ENCODE measurements around the gene C1R.

C1R gene

DNA sequence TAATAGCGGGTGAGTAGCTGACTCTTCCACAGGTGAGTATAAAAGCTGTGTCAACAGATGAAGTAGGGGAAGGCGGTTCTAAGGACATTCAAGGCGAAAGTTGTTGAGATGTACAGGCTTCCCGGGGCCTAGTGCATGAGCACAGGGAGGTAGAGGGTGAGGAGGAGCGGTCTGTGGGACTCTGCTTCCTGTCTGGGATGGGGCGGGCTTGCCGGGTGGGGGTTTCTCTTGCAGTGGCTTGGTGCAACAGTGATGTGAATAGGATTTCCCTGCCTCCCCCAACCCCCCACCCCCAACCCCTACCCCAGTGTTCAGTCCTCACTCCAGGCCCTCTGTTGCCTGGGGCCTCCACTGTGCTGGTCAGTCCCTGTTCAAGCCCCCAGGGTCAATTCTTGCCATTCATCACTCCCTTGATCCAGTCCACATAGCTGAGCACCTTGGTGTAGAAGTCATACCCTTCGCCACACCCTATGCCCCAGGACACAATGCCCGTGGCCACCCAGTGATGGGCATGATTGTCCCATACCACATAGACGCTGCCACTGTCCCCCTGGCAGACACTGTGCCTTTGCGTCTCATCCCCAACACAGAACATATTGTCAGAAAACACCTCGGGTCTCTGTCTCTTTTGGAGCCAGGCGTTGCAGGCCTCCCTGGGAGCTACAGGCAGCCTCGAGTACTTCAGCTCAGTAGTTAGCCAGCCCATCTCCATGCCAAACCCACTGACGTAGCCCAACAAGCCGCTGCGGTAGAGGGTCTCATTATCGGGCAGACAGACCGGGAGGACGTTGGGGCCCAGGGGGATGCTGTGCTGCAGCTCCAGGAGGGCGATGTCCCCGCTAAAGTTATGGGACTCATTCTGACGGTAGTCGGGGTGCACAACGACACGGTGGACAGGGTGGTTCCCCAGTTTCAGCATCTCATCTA lies 4.0 kb upstream of the C1R start:
- DNase-seq = no peak

DNA sequence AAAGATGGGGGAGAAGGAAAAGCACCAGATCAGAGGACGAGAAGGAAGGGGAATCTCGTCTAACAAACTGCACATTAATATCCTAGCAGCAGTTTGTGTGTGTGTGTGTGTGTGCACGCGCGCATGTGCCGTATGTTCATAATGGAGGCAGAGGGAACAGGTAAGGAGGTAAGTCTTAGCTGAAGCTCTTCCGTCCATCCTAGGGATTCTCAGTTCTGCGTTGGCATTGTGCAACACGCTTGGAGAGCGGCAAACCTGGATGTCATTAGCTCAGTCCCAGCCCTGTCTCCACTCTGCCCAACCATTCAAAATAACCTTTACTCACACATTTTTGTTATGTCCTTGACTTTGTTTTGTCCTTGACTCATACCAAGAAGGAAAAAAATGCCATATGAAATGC lies 1.6 kb upstream of the C1R start:
- no peak for DNase-seq

DNA sequence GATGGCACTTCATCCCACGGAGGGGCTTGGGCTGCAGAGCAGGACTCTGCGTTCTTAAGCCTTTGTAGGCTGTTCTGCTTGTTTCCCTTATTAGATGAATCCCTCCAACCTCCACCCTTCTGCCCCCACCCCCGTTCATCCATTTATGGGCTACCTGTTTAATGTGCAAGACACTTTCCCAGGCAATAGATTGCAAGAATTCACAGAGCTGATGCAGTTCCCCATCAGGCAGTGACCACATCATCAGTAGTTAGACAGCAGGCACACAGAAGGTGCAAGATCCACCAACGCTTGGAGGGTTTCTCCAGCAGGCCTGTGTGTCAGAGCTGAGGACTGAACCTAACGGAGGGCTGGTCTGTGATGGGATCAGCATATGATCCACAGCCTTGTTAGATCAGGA lies 1.2 kb upstream of the C1R start:
- DNase-seq = no peak

DNA sequence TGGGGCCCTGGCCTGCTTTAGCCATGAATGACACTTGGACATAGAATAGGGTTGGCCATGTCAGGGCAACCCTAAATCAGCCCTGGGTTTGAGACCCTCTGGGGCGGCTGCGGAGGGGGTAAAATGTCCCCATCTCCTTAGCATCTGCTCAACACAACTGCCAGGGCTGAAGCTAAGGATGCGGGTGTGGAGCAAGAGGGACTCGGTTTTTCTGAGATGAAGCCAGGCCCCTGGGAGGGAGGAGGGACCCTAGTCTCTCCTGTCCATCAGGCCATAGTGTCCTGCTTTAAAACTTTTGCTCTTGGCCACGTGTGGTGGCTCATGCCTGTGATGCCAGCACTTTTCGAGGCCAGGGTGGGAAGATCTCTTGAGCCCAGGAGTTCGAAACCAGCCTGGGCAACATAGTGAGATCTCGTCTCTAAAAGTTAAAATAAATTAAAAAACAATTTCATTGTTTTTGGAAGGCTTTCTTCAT lies 778 bp upstream of the C1R start:
- DNase-seq = no peak

DNA sequence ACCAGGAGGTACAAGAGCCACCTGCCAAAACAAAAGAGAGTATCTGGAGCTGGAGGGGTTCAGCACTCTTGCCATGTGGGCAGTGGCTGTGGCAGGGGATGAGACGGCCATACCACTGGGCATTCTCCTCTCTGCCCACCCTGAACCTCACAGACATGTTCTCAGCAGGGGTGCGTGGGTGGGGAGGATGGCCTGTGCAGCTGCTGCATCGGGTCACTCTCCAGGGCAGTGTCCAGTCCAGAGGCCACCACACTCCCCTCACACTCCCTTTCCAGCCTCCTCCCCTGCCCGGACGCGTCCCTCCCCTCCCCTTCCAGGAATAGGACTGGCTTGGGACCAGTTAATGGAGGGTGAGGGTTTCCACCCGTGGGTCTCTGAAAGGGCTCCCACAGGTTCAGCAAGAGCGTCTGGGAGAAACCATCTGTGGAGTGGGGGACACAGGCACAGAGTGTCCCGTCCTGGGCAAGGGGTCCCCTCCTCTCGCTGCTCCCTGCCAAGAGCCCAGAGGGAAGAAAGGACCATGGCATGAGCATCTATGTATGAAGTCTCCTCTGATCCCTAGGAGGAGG lies 501 bp downstream of the C1R start:
- DNase-seq = no peak

DNA sequence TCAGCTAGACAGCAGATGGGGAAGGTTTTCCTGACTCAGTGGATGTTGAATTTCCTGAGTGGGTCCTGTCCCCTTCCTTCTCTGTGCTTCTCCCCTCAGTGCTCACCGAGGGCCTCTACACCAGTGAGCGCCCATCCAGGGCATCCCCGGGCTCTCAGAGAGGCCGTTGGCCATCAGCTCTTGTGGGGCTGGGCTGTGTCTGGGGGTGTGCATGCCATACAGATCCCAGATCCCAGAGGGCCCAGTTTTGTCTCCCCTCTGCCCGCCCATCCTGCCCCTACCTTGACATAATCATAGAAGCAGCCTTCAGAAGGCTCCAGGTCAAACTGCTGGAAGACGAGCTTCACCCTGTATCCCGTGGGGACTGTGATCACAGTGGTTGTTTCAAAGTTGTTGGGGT lies 1.1 kb downstream of the C1R start:
- no peak for DNase-seq

DNA sequence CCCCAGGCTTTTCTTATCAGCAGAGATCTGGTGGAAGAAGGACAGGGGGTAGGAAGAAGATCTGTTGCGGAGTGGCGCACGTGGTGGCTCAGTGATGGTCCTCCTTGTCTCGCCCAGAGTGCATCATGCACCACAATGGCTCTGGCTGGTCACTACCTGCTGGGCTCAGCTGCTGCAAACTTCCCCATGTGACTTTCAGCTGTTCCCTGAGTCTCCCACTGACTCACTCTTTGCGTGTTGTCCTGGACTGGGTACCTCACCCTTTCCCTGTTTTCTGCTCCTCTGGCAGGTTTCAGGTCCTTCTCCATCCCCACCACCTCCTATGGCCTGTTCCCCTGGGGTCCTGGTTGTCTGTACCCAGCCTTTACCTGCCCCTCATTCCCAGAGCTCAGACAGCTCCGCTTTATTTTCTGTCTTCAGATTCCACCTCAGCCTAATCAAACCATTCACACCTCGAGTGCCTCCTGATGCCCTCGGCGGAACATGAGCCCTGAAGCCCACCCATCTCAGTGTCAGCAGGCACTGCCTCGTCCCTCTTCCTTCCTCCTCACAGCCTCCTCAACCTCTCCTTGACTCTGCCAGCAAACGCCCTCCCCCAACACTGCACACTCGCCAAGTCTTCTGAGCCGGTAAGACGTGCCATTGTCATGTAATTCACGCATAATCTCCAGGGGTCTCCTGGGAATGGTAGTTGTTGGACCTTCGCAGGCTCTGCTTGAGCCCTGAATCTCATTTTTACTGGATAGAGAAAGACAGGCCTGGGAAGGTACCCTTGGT lies 1.8 kb downstream of the C1R start:
- no peak for DNase-seq

DNA sequence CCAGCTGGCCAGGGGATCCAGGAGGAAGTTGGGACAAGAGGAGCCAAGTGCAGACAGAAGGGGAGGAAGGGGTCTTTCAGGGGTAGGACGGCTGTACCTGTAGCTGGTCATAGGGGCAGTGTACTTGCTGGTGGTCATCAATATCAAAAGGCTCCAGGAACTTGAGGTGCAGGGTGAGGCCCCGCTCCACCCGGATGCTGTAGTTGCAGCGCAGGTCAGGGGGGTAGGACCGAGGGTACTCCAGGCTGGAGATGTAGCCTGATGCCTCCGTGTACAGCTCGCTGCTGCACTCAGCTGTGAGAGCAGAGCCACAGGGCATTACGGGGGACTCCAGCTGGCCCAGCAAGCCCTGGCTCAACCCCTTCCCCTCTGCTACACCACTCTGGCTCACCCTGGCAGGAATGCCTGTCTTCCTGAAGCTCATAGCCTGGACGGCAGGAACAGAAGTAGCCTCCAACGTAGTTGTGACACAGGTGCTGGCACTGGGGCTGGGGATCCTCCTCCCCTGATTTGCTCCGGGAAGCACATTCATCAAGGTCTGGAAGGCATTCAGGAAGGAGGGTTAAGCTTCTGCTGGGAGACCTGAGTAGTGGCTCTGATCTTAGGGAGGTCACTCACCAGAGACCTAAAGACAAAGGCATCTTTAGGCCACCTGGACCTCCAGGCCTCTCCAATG lies 2.9 kb downstream of the C1R start:
- DNase-seq = no peak

DNA sequence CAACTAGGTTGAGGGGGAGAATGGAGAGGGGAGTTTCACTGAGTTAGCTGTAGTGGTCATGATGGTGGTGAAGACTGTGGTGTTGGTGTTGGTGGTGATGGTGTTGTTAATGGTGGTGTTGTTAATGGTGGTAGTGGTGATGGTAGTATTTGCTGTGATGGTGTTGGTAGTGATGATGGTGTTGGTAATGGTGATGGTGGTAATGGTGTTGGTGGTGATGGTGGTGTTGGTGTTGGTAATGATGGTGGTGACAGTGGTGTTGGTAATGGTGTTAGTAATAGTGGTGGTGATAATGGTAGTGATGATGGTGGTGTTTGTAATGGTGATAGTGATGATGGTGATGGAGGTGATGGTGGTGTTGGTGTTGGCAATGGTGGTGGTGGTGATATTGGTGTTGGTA lies 9.1 kb downstream of the C1R start:
- DNase-seq = no peak

DNA sequence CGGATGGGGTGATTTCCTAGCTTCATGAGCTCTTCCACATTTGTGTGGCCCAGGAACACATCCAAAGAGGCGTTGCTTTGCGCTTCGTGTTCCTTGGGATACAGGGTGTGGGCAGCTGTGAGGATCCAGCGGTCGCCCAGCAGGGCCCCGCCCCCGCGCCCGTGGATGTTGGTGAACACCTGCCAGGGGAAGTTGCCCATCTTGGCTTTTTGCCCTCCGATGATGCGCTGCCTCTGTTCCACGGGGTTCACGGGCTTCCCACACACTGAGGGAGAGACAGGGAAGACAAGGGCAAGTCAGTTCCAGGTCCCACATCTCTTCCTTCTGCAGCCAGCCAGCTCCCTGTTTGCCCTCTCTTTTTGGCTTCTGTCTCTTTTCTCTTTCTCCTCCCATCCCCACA lies 11.2 kb downstream of the C1R start:
- DNase-seq = no peak

DNA sequence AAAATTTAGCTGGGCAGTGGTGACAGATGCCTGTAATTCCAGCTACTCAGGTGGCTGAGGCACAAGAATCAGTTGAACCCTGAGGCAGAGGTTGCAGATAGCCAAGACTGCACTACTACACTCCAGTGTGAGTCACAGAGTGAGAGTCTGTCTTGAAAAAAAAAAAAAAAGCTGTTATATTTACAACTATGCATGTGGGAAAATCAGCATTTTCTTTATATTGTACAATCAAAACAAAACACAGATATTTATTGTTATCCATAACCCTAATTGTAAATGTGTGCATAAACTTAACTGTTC lies 12.5 kb downstream of the C1R start:
- no peak for DNase-seq

DNA sequence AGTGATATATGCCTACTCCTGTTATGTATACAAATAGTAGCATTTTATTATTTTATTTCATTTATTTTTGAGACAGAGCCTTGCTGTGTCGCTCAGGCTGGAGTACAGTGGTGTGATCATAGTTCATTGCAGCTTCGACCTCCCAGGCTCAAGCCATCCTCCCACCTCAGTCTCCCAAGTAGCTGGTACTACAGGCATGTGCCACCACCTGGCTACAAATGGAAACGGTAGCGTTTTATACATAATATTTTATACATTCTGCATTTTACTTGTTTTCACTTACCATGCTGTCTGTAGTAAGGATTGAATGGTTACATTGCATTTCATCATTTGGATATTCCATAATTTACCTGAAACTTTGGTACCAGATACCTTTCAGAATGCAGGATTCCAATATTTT lies 14.1 kb downstream of the C1R start:
- DNase-seq = no peak

DNA sequence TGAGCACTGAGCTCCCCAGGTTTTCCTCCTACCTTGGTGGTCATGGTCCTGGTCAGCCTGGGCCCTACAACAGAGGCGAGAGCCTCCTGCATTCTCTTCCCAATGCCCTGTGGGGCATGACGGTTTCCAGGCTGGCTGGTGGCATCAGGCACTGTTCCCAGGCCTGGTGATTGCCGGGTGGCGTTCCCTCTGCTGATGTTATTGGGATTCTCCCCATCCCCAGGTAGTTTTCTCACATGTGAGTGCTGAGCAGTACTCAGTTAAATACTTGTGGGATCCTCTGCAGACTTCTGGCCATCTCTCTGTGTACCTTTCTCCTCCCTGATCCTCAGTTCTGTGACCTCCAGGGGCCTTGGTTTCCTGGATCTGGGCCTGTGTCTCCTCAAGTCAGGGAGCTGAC lies 15.8 kb downstream of the C1R start:
- DNase-seq = no peak

DNA sequence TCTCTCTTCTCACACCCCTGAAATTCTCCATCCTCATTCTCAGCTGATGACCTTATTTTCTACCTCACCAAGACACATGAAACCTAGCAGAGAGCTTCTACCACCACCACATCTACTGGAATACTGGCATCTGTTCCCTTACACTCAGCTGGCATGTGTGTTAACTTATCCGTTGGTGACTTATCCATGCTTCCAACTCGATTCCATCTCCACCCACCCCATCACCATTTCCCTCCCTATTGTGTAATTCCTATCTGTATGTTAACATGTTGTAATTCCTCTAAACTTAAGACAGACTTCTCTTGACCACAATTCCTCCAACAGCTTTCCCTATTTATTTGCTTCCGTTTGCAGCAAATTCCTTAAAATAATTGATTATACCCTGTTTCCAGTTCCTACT lies 16.3 kb downstream of the C1R start:
- DNase-seq = no peak

DNA sequence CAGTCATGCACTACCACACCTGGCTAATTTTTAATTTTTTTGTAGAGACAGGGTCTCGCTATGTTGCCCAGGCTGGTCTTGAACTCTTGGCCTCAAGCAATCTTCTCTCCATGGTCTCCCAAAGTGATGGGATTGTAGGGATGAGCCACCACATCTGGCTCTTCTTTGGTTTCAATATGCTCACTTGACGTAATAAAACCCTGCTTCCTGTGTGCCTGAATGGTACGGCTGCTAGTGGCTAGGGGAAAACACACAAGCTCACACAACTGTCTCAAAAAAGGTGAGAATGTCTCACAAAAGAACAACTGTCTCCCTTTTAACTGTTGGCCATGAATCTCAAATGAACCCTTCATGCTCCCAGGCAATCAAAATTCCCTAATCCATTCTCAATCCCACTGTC lies 16.7 kb downstream of the C1R start:
- DNase-seq = no peak

DNA sequence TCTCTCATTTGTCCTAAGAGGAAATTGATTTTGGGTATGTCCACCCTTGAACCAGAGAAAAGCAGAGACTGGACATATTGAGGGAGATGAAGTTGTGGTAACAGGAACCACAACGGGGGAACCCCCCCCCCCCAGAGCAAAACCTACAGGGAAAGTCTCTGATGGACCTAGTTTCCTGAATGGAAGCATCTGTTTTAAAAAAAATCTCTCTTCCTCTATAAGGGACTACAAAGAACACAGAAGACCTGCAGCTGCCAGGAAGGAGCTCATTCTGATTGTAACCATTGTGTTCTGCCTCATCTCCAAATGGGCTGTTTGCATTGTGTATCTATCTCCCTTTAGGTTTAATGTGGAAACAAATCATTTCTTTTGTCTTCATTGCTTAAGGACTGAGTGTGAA lies 18.3 kb downstream of the C1R start:
- DNase-seq = no peak

DNA sequence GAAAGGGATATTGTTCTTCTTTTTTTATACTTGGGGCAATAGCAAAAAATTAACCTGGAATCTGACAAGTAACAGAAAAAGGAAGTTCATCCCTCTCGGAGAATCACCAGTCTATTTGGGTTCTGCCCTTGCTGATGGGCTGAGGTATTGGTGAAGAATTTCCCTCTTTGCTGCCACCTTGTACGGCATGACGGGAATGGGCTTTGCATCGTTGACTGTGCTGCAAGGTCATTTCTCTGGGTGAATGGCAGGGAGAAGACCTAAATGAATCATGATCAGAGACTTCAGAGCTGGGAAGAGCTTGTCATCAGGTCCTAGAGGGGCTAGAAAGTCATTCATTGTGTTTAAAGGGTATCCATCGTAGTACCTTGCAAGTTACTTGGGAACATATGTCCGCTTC lies 19.7 kb downstream of the C1R start:
- no peak for DNase-seq

DNA sequence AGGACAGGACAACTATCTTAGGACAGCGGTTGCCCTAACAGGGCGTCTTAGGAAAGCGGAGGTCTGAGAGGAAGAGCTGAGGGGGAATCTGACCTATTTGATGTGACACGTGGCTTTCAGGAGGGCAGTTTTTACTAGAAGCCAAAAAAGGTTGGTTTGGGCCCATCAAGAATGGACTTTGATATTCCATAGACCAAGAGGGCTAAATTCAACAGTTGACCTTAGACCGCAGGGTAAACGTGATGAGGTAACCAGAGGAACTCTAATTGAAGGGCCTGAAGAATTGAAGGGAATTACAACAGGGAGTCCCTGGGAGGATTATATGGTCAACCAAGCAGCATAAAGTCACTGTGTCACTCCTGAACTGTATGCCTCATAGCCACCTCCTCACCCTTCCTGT lies 20.2 kb downstream of the C1R start:
- DNase-seq = no peak

DNA sequence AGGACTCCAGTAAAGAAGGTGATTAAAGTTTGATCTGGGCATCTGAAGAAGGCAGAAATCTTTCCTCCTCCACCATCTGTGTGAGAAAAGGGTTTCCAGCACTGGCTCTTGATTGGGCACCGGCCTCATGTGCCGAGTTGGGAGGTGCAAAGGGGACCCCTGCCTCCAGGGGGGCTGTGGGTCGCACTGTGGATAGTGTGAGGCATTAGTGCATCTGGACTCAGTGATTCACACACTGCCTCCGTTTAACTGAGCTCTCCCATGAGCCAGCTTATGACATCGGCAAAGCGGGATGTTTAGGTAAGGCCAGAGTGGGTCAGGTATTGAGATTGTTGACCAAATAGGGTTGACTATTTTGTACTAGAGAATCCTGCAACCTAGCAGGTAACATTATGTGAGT lies 22.9 kb downstream of the C1R start:
- no peak for DNase-seq

DNA sequence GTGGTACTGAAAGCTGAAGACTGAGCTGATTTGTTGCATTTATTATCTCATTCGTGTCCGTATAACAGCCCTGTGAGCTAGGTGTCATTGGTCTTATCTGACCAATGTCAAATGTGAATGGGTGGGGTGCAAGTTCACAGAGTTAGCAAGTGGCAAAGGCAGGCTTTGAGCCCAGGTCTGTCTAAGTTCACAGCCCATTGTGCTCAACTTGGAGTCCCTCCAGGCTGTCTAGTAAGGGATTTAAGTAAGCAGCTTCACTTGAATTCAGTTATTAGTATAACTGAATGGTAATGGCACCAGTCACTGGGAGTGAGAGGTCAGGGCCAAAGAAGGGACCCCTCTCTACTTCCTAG lies 23.3 kb downstream of the C1R start:
- DNase-seq = no peak

DNA sequence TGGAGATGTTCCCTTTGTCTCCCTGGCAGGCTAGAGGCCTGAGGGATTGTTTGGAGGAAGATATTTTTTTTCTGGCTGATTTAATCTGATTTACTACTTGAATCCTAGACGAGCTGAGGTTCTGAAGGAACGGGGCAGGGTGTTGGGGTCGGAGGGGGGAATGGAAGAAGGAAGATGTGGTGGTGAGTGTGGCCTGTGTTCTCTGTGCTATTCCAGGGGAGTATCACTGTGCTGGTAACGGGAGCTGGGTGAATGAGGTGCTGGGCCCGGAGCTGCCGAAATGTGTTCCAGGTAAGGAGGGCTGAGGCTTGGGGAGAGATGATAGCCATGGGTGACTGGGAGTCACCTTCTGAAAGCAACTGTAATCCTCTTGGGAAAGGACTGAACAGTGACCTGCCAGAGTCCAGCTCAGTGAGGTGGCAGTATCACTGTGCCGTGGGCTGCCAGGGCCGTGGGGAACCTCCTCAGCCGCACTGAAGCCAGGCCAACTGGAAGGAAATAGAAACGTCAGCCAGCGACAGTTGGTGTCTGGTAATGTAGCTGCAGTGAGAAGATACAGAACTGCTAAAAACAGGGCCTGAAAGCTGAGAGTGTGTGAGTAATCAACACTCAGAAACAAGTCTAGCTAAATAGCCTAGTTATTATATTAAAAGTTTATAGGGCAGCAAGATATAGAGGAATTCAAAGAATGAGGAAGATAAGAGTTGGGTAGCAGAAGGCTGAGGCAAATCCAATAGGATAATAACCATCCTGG lies 23.8 kb downstream of the C1R start:
- DNase-seq = no peak

DNA sequence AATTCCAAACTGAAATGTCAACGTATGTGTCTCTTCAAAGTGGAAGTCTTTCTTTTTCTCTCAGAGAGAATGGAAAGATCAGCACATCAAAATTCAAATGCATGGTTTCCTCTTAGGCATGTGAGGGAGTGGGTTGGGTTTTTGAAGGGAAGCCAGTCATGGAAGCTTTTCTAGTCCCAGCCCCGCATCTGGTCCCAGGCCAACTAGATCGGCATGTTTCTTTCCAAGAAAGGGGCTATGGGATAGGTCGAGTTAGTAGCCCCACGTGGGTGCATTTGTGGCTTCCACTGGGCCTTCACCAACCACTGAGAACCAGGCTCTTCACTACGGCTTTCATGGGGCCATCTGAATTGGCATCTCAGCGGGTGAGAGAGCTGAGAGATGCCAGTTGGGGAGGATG lies 25.1 kb downstream of the C1R start:
- DNase-seq = no peak

DNA sequence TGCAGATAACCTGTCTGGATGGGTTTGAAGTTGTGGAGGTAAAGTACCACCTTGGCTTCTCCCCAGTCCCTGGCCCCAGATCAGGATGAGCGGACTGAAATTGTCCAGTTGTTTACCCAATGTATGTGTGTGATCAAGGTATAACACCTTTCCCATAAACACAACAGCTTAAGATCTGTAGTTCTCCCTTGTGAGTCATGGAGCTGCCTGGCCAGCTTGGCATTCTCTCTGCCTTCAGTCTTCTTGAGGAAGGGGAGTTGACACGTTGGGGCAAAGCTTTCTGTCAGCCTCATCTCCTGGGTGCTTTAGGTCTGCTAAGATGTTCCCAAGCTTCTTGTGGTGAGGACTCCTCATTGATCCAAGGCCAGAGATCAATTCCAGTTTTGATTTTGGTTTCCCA lies 25.6 kb downstream of the C1R start:
- DNase-seq = no peak
